NB4 (cell line): ENCODE measurements around the gene BIRC7.

Source experiments
- POLR2A ChIP-seq: IDR thresholded peaks from 2 replicates; pipeline ENCODE4 v1.6.1; 2011; ENCODE audit warnings: mild to moderate bottlenecking; ENCODE audit not compliant: insufficient read length; ENCODE audit errors: extremely low read depth
- TF ChIP-seq, protein P1 (sequence below): IDR thresholded peaks from 2 replicates; pipeline ENCODE4 v1.6.1; 2011; ENCODE audit warnings: low read depth, low read length
- TF ChIP-seq, protein P2 (sequence below): IDR thresholded peaks from one replicate; pipeline ENCODE4 v1.5.1; 2012; ENCODE audit warnings: low read depth, low read length

DNA sequence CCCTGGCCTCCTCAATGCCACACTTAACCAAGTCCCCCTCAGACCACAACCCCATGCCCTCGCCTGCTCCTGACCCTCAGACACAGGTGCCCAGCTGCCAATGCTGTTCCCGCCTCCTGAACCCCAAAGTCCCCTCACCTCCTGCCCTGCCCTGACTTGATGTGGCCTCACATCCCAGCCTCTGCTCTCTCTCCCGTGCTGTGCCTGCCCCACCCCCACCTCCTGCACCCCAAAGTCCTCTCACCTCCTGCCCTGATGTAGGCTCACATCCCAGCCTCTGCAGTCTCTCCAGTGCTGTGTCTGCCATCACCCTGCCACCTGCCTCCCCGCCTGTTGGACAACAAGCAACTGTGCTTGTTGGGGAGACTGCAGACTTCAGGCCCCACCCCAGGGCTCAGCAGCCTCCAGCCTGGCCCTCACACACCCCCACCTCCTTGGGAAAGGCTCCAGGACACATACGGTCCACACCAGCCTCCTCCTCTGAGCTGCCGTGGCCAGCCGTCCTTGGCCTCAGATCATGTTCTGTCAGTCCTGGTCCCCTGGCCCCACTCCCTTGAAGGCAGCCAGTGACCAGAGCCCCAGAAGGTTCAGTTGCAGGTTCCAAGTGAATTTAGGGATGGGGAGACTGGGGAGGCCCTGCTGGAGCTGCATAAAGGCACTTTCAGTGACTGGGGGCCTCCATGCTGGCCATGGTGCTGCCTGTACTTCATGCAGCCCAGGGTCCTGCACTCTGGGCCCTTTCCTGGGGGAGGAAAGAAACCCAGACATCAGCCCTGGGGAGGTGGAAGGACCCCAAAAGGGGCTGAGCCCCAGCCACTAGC is 48.2 kb upstream of the BIRC7 start:
- TF ChIP-seq, protein P1, sequence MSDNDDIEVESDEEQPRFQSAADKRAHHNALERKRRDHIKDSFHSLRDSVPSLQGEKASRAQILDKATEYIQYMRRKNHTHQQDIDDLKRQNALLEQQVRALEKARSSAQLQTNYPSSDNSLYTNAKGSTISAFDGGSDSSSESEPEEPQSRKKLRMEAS, result no peak
- TF ChIP-seq POLR2A, result no peak
- TF ChIP-seq, protein P2, sequence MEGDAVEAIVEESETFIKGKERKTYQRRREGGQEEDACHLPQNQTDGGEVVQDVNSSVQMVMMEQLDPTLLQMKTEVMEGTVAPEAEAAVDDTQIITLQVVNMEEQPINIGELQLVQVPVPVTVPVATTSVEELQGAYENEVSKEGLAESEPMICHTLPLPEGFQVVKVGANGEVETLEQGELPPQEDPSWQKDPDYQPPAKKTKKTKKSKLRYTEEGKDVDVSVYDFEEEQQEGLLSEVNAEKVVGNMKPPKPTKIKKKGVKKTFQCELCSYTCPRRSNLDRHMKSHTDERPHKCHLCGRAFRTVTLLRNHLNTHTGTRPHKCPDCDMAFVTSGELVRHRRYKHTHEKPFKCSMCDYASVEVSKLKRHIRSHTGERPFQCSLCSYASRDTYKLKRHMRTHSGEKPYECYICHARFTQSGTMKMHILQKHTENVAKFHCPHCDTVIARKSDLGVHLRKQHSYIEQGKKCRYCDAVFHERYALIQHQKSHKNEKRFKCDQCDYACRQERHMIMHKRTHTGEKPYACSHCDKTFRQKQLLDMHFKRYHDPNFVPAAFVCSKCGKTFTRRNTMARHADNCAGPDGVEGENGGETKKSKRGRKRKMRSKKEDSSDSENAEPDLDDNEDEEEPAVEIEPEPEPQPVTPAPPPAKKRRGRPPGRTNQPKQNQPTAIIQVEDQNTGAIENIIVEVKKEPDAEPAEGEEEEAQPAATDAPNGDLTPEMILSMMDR, result no peak
